GM12872 (cell line): Measurements from ENCODE around the gene G6PC1.

ENCODE experiments used
- TF ChIP-seq, protein P1 (sequence below): IDR thresholded peaks from 3 replicates; pipeline ENCODE4 v1.5.1; 2011; ENCODE audit warnings: low read depth, mild to moderate bottlenecking, low read length, moderate library complexity; ENCODE audit not compliant: insufficient read depth

Gene G6PC1

DNA sequence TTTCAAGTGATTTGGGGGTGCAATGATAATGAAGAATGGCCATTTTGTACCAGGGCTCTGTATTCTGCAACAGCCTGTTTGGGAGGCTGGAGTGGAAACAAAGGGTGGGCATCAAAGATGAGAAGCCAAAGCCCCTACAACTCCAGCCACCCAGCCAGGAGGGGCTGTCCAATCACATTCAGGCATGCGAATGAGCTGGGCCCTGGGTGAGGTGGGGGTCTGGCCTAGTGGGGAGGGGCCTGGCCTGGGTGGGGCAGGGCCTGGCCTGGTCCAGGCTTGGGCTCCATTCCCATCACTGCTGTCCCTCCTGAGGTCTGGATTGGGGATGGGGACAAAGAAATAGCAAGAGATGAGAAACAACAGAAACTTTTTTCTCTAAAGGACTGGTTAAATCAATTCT, 43.2 kb upstream of the G6PC1 start:
- TF ChIP-seq, protein P1, sequence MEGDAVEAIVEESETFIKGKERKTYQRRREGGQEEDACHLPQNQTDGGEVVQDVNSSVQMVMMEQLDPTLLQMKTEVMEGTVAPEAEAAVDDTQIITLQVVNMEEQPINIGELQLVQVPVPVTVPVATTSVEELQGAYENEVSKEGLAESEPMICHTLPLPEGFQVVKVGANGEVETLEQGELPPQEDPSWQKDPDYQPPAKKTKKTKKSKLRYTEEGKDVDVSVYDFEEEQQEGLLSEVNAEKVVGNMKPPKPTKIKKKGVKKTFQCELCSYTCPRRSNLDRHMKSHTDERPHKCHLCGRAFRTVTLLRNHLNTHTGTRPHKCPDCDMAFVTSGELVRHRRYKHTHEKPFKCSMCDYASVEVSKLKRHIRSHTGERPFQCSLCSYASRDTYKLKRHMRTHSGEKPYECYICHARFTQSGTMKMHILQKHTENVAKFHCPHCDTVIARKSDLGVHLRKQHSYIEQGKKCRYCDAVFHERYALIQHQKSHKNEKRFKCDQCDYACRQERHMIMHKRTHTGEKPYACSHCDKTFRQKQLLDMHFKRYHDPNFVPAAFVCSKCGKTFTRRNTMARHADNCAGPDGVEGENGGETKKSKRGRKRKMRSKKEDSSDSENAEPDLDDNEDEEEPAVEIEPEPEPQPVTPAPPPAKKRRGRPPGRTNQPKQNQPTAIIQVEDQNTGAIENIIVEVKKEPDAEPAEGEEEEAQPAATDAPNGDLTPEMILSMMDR: no peak

DNA sequence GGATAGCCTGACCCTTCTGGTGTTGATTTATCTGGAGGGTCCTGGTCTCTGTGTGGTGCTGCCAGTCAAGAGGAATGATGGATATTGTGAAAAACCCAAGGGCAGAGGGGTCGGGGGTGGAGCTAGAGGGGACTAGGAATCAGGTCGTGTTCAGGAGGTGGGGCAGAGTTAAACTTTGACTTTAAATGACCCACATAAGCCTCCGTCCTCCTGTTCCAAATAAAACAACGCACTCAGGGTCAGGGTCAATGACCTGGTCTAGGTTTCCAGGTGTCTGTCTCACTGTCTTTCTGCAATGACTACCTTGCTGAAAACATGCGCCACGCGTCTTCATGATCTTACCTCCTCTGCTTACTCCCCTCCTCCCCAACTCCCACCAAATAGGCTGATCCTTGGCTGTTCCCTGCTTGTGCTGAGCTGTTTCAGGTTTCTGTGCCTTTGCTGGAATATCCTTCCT, 34.9 kb upstream of the G6PC1 start:
- TF ChIP-seq, protein P1: no peak

DNA sequence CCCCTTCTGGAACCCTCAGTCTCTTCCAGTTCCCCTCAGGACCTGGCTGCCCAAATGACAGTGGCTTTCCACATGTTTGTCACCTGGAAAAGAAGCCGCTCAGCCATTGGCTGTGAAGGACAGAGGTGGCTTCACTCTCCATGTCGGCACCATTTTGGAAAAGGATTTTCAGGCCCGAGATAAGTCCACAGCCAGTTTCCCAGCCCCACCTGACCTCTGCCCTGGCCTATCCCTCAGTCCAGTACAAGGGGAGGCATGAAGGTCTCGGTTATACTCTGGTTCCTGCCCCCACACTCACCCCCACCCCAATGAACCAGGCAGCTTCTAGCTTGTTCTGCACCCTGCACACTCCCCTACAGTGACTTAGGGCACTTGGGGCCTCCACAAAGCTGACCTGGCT, 34.4 kb upstream of the G6PC1 start:
- TF ChIP-seq, protein P1: no peak

DNA sequence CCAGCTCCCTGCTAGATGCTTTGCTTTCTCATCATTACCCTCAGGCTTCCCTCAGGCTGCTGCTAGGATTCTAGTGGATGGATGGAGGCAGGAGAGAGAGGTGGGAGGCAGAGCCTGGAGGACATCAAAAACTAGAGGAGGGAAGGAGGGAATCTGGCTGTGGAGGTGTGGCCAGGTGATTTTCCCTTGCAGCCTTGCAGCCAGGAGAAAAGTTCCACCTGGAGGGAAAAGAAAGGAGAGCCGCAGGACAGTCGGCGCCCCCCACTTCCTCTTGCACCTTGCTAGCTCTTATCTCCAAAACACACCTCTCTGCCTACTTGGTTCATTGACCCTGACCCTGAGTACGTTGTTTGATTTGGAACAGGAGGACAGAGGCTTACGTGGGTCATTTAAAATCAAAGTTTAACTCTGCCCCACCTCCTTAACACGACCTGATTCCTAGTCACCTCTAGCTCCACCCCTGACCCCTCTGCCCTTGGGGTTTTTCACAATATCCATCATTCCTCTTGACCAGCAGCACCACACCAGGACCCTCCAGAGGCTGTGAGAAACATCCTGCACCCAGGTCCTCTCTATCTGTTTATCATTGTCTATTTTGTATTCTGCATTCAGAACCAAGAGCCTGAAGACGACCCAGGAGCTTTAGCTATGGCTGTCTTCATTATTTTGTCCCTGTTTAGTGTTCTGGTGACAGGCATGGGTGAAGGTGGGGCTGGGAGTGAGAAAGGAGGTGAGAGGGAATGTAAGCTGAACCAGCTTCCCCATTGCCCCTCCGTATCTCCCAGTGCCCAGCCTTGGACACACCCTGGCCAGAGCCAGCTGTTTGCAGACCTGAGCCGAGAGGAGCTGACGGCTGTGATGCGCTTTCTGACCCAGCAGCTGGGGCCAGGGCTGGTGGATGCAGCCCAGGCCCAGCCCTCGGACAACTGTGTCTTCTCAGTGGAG, 33.7 kb upstream of the G6PC1 start:
- TF ChIP-seq, protein P1: no peak

DNA sequence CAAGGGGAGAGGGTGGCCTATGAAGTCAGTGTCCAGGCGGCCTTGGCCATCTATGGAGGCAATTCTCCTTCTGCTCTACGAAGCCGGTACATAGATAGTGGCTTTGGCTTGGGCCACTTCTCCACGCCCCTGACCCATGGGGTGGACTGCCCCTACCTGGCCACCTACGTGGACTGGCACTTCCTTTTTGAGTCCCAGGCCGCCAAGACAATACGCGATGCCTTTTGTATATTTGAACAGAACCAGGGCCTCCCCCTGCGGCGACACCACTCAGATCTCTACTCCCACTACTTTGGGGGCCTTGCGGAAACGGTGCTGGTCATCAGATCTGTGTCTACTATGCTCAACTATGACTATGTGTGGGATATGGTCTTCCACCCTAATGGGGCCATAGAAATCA, 32.3 kb upstream of the G6PC1 start:
- TF ChIP-seq, protein P1: no peak

DNA sequence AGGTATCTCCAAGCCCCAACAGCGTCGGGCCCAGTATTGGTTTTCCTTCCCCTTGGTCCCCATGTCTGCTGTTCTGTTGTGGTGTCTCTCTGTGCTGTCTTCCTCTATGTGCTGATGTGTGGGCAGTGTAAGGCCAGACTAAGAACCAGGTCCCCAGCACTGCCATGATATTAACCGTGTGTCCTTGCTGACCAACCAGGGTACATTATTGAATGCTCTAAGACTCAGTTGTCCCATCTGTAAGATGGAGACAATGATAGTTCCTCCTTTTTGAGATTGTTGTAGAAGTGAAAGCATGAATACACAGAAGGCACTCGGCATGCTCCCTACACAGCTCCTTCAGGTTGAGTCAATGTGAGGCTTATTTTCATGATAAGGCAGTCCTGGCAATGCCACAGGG, 29.0 kb upstream of the G6PC1 start:
- TF ChIP-seq, protein P1: no peak

DNA sequence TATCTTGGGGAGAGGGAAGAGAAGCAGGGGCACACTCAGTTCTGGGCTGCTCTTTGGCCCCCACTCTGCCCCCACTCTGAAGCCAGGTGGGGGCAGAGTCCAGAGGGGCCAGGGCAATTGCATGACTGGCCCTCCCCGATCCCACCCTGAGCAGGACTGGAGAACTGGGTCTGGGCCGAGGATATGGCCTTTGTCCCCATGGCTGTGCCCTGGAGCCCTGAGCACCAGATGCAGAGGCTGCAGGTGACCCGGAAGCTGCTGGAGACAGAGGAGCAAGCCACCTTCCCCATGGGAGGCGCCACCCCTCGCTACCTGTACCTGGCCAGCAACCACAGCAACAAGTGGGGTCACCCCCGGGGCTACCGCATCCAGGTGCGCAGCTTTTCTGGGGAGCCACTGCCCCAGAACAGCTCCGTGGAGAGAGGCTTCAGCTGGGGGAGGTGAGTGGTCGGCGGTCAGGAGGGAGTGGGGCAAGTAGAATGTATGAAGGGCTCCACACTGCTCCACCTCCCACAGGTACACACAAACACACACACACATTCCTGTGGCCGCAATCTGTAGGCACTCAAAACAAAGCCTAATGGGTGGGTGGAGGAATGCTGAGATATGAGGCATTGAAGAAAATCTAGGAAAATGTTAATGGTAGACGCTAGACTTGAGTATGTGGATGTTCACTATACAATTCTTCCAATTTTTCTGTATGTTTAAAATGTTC, 28.2 kb upstream of the G6PC1 start:
- TF ChIP-seq, protein P1: no peak
